GM19463 (cell line): ENCODE data around the gene TCP11L1.

ENCODE experiments used
- ATAC-seq: cut with Tn5 transposase; IDR thresholded peaks from one replicate; pipeline ENCODE4 v1.9.1; 2021; ENCODE audit warnings: mild to moderate bottlenecking, moderate library complexity; ENCODE audit not compliant: unreplicated experiment

The TCP11L1 gene

GRCh38 chr11:33039274-33040032 lies at the start of gene TCP11L1:
Gene TCP11L1 (plus strand): TSS chr11:33039572. CDS start chr11:33043774, 4,202 bp downstream.
- peak; percentile 73 for ATAC-seq

GRCh38 chr11:32990481-32990880 lies 48.9 kb upstream of the TCP11L1 start:
- ATAC-seq = no peak

- ATAC-seq = no peak
Observed at GRCh38 chr11:32991427-32991826, 47.9 kb upstream of the TCP11L1 start.

- ATAC-seq = no peak
Observed at GRCh38 chr11:32991898-32992297, 47.5 kb upstream of the TCP11L1 start.

- no peak for ATAC-seq
Observed at GRCh38 chr11:33000181-33000580, 39.2 kb upstream of the TCP11L1 start.

- no peak for ATAC-seq
Observed at GRCh38 chr11:33001281-33001680, 38.1 kb upstream of the TCP11L1 start.

GRCh38 chr11:33001751-33002542 lies 37.4 kb upstream of the TCP11L1 start:
- no peak for ATAC-seq

- ATAC-seq = no peak
Observed at GRCh38 chr11:33005175-33005574, 34.2 kb upstream of the TCP11L1 start.

- no peak for ATAC-seq
Observed at GRCh38 chr11:33006010-33006409, 33.4 kb upstream of the TCP11L1 start.

- no peak for ATAC-seq
Observed at GRCh38 chr11:33013755-33014154, 25.6 kb upstream of the TCP11L1 start.

- peak; percentile 76 for ATAC-seq
Observed at GRCh38 chr11:33015621-33016551, 23.5 kb upstream of the TCP11L1 start, which contains the start of gene DEPDC7. Gene DEPDC7 (plus strand): TSS chr11:33015878. CDS start chr11:33015956, 78 bp downstream.

GRCh38 chr11:33016654-33017053 lies 22.7 kb upstream of the TCP11L1 start:
- no peak for ATAC-seq

- no peak for ATAC-seq
Observed at GRCh38 chr11:33017478-33017877, 21.9 kb upstream of the TCP11L1 start.

GRCh38 chr11:33017965-33018364 lies 21.4 kb upstream of the TCP11L1 start:
- no peak for ATAC-seq

- ATAC-seq = no peak
Observed at GRCh38 chr11:33018840-33019239, 20.5 kb upstream of the TCP11L1 start.

- ATAC-seq = peak; percentile 9
Observed at GRCh38 chr11:33021501-33021900, 17.9 kb upstream of the TCP11L1 start.

GRCh38 chr11:33021937-33022336 lies 17.4 kb upstream of the TCP11L1 start:
- ATAC-seq = peak; percentile 58

- ATAC-seq = no peak
Observed at GRCh38 chr11:33025339-33025722, 14.0 kb upstream of the TCP11L1 start.

- no peak for ATAC-seq
Observed at GRCh38 chr11:33027233-33027632, 12.1 kb upstream of the TCP11L1 start.

- ATAC-seq = no peak
Observed at GRCh38 chr11:33027846-33028536, 11.4 kb upstream of the TCP11L1 start.
